GM21717 (cell line): ENCODE results near the gene HADH.
"Not testable (repeated sequence)": the region's sequence is repeated elsewhere in the genome, so short reads cannot be mapped to it uniquely, and the experiment has no call there.

Experiments used
- ATAC-seq: cut with Tn5 transposase; IDR thresholded peaks from one replicate; pipeline ENCODE4 v1.9.1; 2021; ENCODE audit warnings: mild to moderate bottlenecking, moderate library complexity; ENCODE audit not compliant: unreplicated experiment

The HADH gene

GRCh38 chr4:107989537-107990386 lies at the start of gene HADH:
Gene HADH, plus strand, starts transcription at chr4:107989889. Its CDS starts 44 bp downstream, at chr4:107989933.
- peak; percentile 98 for ATAC-seq

GRCh38 chr4:107945809-107946208 lies 43.9 kb upstream of the HADH start:
- no peak for ATAC-seq

GRCh38 chr4:107950746-107951540 lies 38.7 kb upstream of the HADH start:
- ATAC-seq = no peak

- ATAC-seq = no peak
Measured at GRCh38 chr4:107951551-107951950, 38.1 kb upstream of the HADH start.

- ATAC-seq = no peak
Measured at GRCh38 chr4:107956011-107956410, 33.7 kb upstream of the HADH start.

GRCh38 chr4:107966903-107967302 lies 22.8 kb upstream of the HADH start:
- no peak for ATAC-seq

GRCh38 chr4:107967519-107967918 lies 22.2 kb upstream of the HADH start:
- not testable (repeated sequence) for ATAC-seq

- ATAC-seq = not testable (repeated sequence)
Measured at GRCh38 chr4:107967921-107968320, 21.8 kb upstream of the HADH start.

- no peak for ATAC-seq
Measured at GRCh38 chr4:107970063-107970798, 19.5 kb upstream of the HADH start.

- ATAC-seq = no peak
Measured at GRCh38 chr4:107972605-107973004, 17.1 kb upstream of the HADH start.

- no peak for ATAC-seq
Measured at GRCh38 chr4:107974523-107974922, 15.2 kb upstream of the HADH start.

- ATAC-seq = no peak
Measured at GRCh38 chr4:107977482-107977881, 12.2 kb upstream of the HADH start.

GRCh38 chr4:107977966-107978705 lies 11.6 kb upstream of the HADH start:
- ATAC-seq = no peak

GRCh38 chr4:107978716-107979451 lies 10.8 kb upstream of the HADH start:
- ATAC-seq = no peak

- no peak for ATAC-seq
Measured at GRCh38 chr4:107987916-107988762, 1.6 kb upstream of the HADH start.

- ATAC-seq = no peak
Measured at GRCh38 chr4:107988763-107989035, 990 bp upstream of the HADH start.

- no peak for ATAC-seq
Measured at GRCh38 chr4:107989162-107989536, 540 bp upstream of the HADH start.

- no peak for ATAC-seq
Measured at GRCh38 chr4:107991945-107992630, 2.4 kb downstream of the HADH start.

- ATAC-seq = peak; percentile 34
Measured at GRCh38 chr4:107993969-107994368, 4.3 kb downstream of the HADH start.
